HG03565 (cell line): ENCODE results near the gene SLAMF8.

Experiments used
- ATAC-seq: cut with Tn5 transposase; IDR thresholded peaks from one replicate; pipeline ENCODE4 v1.9.1; 2021; ENCODE audit warnings: mild to moderate bottlenecking, moderate library complexity; ENCODE audit not compliant: unreplicated experiment

Gene SLAMF8

GRCh38 chr1:159868766-159869165, 42.1 kb downstream of the SLAMF8 start:
- ATAC-seq = no peak

GRCh38 chr1:159869173-159869572, 42.5 kb downstream of the SLAMF8 start:
- no peak for ATAC-seq

- no peak for ATAC-seq
These were observed 42.9 kb downstream of the SLAMF8 start for GRCh38 chr1:159869607-159870006.

GRCh38 chr1:159870704-159871103, 44.0 kb downstream of the SLAMF8 start:
- ATAC-seq = no peak

GRCh38 chr1:159872891-159873290, 46.2 kb downstream of the SLAMF8 start:
- no peak for ATAC-seq

GRCh38 chr1:159873530-159874143, 47.0 kb downstream of the SLAMF8 start:
- no peak for ATAC-seq

- no peak for ATAC-seq
These were observed 51.2 kb downstream of the SLAMF8 start for GRCh38 chr1:159877695-159878444.

GRCh38 chr1:159879136-159879535, 52.5 kb downstream of the SLAMF8 start:
- no peak for ATAC-seq

GRCh38 chr1:159879977-159880376, 53.3 kb downstream of the SLAMF8 start:
- ATAC-seq = no peak

GRCh38 chr1:159880430-159880829, 53.8 kb downstream of the SLAMF8 start:
- no peak for ATAC-seq

- ATAC-seq = no peak
These were observed 55.2 kb downstream of the SLAMF8 start for GRCh38 chr1:159881622-159882526.

GRCh38 chr1:159882527-159882862, 55.8 kb downstream of the SLAMF8 start:
- ATAC-seq = no peak

- no peak for ATAC-seq
These were observed 56.5 kb downstream of the SLAMF8 start for GRCh38 chr1:159883134-159883533.

GRCh38 chr1:159884296-159884695, 57.6 kb downstream of the SLAMF8 start:
- ATAC-seq = no peak
